Suppressor macrophage treated with lipopolysaccharide for 4 hours (primary cell): ENCODE data around the gene CABLES2.

Experiments used
- DNase-seq: peaks from one replicate; pipeline ENCODE4 v3.0.0-alpha.2; 2020

Gene CABLES2

DNA sequence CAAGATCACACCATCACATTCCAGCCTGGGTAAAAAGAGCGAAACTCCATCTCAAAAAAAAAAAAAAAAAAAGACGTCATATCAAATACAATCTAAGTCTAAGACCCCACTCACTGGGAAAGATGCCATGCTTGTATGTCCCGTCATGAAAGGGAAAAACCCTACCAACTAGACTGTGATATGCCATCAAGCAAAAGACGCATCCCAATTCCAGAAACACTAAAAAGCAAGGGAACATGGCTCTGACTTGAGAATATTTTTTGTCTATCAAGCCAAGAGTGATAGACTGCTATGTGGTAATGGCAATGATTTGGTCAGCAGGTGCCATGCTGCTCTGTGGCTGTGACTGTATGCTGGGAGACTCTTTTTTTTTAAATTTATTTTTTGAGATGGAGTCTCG, 63.0 kb downstream of the CABLES2 start:
- DNase-seq = no peak

DNA sequence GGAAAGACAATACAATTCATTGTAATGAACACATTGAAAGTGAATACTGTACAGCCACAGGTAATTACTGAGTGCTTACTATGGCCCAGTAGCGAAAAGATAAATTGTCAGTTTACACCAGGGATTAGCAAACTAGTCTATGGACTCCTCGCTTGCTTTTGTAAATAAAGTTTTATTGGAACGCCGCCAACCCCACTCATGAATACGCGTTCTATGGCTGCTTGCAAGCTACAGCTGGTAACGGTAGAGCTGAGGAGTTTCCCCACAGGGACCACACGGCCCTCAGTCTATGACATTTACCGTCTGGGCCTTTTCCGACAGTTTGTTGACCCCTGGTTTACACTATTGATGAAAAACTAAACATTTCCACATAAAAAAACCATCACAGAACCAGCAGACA, 64.2 kb downstream of the CABLES2 start:
- DNase-seq = no peak

DNA sequence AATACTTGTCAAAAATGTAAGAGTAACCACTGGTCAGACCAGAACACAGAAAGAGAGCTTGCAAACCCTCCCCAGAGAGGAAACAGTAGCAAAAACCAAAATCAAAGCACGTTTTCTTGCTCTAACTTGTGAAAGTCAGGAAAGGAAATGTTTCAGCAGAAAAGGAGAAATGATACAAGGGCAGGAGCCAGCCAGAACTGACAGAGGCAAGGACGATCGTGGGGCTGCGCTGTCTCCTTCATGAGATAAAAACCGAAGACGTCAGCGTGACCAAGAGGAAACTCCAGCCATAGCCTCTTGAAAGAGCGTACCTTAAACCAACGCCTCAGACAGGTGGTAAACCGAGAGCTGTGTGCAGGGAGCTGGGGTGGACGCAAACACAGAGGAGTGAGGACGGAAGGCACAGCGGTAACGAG, 67.4 kb downstream of the CABLES2 start:
- DNase-seq = peak; percentile 60
